ENCODE measurements around the gene RNF224. TPM values are rescaled to one million over a fixed set of nuclear protein-coding genes. Genes with fewer than 3 reads are reported as not detected.

Gene RNF224
- total RNA-seq, 1 donor from 2014 or later = not detected

DNA sequence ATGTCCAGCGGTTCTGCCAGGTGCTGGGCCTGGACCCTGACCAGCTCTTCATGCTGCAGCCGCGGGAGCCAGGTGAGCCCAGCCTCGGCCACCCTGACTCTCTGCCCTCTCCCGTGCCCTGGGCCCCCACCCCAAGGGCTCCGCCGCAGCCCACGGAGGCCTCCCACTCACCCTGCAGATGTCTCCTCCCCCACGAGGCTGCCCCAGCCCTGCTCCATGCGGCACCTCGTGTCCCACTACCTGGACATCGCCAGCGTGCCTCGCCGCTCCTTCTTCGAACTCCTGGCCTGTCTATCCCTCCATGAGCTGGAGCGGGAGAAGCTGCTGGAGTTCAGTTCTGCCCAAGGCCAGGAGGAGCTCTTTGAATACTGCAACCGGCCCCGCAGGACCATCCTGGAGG, 12.7 kb upstream of the RNF224 start:
- Mint-ChIP-seq H3K27me3 (ENCODE audit: low read depth, unreplicated experiment) (no peaks in the 10 kb centered on the region), H3K9me3 (ENCODE audit: unreplicated experiment) (no peaks in the 10 kb centered on the region), H3K36me3 (ENCODE audit: low read depth, unreplicated experiment) (peaks cover 7% of the 10 kb centered on the region), H3K27ac (ENCODE audit: unreplicated experiment) (no peak overlapping the region), H3K4me1 (ENCODE audit: low read depth, unreplicated experiment) (peaks cover 6% of the 10 kb centered on the region), H3K4me3 (ENCODE audit: unreplicated experiment) (no peak overlapping the region)
- Histone ChIP-seq H4K20me1 (ENCODE audit: insufficient read depth, low read length) (peaks cover 8% of the 10 kb centered on the region), H3K27me3 (ENCODE audit: insufficient read depth, low read length) (no peaks in the 10 kb centered on the region), H3K36me3 (ENCODE audit: insufficient read depth, low read length) (no peaks in the 10 kb centered on the region), H3K4me2 (ENCODE audit: low read length) (no peak overlapping the region), H3K9me3 (ENCODE audit: insufficient read depth, low read depth, low read length) (no peaks in the 10 kb centered on the region), H3K4me1 (ENCODE audit: insufficient read depth, low read length) (peaks cover 9% of the 10 kb centered on the region), H3K27ac (ENCODE audit: low read depth, low read length) (no peak overlapping the region), H3K79me2 (ENCODE audit: insufficient read depth, low read length) (no peaks in the 10 kb centered on the region), H3K4me3 (ENCODE audit: insufficient read depth, low read depth, low read length) (no peak overlapping the region), H3K9ac (ENCODE audit: low read length) (no peak overlapping the region), H2AFZ (ENCODE audit: low read depth, low read length) (no peak overlapping the region)
- no peak for FAIRE-seq
- TF ChIP-seq, protein P1, sequence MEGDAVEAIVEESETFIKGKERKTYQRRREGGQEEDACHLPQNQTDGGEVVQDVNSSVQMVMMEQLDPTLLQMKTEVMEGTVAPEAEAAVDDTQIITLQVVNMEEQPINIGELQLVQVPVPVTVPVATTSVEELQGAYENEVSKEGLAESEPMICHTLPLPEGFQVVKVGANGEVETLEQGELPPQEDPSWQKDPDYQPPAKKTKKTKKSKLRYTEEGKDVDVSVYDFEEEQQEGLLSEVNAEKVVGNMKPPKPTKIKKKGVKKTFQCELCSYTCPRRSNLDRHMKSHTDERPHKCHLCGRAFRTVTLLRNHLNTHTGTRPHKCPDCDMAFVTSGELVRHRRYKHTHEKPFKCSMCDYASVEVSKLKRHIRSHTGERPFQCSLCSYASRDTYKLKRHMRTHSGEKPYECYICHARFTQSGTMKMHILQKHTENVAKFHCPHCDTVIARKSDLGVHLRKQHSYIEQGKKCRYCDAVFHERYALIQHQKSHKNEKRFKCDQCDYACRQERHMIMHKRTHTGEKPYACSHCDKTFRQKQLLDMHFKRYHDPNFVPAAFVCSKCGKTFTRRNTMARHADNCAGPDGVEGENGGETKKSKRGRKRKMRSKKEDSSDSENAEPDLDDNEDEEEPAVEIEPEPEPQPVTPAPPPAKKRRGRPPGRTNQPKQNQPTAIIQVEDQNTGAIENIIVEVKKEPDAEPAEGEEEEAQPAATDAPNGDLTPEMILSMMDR (IDR thresholded peaks at IDR 0.05; ENCODE audit: insufficient read depth, low read depth, low read length) = no peak
- TF ChIP-seq EZH2 (IDR thresholded peaks at IDR 0.05; ENCODE audit: insufficient read depth, low read length) = no peak
- no peak for DNase-seq (ENCODE audit: low read depth)

DNA sequence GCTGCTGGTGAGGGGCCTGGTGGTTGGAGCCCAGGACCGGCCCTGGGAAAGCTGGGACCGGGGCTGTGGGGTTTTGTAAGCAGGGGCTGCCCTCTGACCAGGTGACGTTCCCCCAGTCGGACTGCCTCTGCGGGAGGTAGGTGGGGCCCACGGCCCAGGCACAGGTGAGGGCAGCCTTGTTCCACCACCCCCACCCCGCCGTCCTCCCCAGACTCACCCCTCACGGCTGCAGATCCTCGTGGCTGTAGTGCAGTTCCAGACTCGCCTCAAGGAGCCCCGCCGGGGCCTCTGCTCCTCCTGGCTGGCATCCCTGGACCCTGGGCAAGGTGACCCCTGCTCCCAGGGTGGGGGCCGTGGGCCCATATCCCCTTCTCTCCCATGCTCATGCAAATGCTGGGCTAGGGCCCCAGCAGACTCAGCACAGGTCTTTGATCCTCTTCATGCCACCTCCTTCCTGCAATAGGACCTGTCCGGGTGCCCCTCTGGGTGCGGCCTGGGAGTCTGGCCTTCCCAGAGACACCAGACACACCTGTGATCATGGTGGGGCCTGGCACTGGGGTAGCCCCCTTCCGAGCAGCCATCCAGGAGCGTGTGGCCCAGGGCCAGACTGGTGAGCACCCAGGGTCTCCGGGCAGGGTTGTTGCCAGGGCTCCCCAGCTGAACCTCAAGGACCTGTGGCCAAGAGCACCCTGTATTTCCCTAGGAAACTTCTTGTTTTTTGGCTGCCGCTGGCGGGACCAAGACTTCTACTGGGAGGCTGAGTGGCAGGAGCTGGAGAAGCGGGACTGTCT, 11.9 kb upstream of the RNF224 start:
- peaks cover 5% of the 10 kb centered on the region for H3K36me3 Mint-ChIP-seq (ENCODE audit: low read depth, unreplicated experiment)
- Histone ChIP-seq H3K79me2 (ENCODE audit: insufficient read depth, low read length) (no peaks in the 10 kb centered on the region), H2AFZ (ENCODE audit: low read depth, low read length) (no peak overlapping the region), H3K9ac (ENCODE audit: low read length) (no peak overlapping the region), H3K27me3 (ENCODE audit: insufficient read depth, low read length) (no peaks in the 10 kb centered on the region), H4K20me1 (ENCODE audit: insufficient read depth, low read length) (peaks cover 8% of the 10 kb centered on the region), H3K9me3 (ENCODE audit: insufficient read depth, low read depth, low read length) (no peaks in the 10 kb centered on the region), H3K4me2 (ENCODE audit: low read length) (no peak overlapping the region), H3K36me3 (ENCODE audit: insufficient read depth, low read length) (no peaks in the 10 kb centered on the region), H3K4me1 (ENCODE audit: insufficient read depth, low read length) (peaks cover 9% of the 10 kb centered on the region), H3K4me3 (ENCODE audit: insufficient read depth, low read depth, low read length) (no peak overlapping the region), H3K27ac (ENCODE audit: low read depth, low read length) (no peak overlapping the region)
- H3K27ac Mint-ChIP-seq (ENCODE audit: unreplicated experiment) = no peak overlapping the region
- no peaks in the 10 kb centered on the region for H3K27me3 Mint-ChIP-seq (ENCODE audit: low read depth, unreplicated experiment)
- FAIRE-seq (no peak), DNase-seq (ENCODE audit: low read depth) (no peak)
- TF ChIP-seq, protein P1 (IDR thresholded peaks at IDR 0.05; ENCODE audit: insufficient read depth, low read depth, low read length) = no peak
- TF ChIP-seq EZH2 (IDR thresholded peaks at IDR 0.05; ENCODE audit: insufficient read depth, low read length) = no peak
- H3K9me3 Mint-ChIP-seq (ENCODE audit: unreplicated experiment) = no peaks in the 10 kb centered on the region
- no peak overlapping the region for H3K4me3 Mint-ChIP-seq (ENCODE audit: unreplicated experiment)
- peaks cover 6% of the 10 kb centered on the region for H3K4me1 Mint-ChIP-seq (ENCODE audit: low read depth, unreplicated experiment)
